ENCODE results near the gene ATP2C1.
"Not testable (repeated sequence)": the region's sequence is repeated elsewhere in the genome, so short reads cannot be mapped to it uniquely, and the experiment has no call there.

ATP2C1 gene, protein sequence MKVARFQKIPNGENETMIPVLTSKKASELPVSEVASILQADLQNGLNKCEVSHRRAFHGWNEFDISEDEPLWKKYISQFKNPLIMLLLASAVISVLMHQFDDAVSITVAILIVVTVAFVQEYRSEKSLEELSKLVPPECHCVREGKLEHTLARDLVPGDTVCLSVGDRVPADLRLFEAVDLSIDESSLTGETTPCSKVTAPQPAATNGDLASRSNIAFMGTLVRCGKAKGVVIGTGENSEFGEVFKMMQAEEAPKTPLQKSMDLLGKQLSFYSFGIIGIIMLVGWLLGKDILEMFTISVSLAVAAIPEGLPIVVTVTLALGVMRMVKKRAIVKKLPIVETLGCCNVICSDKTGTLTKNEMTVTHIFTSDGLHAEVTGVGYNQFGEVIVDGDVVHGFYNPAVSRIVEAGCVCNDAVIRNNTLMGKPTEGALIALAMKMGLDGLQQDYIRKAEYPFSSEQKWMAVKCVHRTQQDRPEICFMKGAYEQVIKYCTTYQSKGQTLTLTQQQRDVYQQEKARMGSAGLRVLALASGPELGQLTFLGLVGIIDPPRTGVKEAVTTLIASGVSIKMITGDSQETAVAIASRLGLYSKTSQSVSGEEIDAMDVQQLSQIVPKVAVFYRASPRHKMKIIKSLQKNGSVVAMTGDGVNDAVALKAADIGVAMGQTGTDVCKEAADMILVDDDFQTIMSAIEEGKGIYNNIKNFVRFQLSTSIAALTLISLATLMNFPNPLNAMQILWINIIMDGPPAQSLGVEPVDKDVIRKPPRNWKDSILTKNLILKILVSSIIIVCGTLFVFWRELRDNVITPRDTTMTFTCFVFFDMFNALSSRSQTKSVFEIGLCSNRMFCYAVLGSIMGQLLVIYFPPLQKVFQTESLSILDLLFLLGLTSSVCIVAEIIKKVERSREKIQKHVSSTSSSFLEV

DNA sequence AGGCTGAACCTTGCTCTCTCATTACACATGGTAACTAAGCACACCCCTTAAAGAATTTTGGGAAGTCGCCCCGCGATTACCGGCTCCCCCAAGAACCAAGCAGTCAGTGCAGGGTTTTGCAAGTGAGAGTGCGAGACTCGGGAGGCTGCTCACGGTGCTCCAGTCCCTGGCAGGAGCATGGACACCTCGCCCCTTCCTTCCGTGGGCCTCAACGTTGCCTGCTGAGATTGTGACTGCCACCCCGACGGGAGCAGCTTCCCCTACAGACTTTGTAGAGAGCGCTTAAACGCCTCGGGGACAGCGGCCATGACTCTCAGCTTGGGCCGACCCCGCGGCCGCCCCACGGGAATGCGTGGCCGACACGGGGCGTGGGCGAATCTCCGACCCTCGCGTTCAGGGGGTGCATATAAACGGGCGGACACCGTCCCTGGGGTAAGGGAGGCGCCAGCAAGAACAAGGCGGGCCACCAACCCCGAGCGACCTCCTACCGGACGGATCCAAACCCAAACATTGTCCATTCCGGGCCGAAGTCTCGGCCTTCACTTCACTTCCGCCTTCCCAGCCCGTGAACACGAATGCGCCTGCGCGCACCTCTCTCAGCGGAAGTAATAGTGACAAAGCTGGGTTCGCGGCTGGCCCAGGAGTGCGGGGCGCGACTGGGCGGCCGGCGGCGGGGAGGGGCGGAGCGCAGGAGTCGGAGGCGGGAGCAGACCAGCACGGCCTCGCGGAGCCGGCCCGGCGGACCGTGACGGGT is at the start of gene ATP2C1:
Gene ATP2C1, plus strand, starts transcription at position 709 of the 754 bp plus-strand sequence. CDS start 686 bp downstream, outside the sequence.
- peak; percentile 87 for DNase-seq

DNA sequence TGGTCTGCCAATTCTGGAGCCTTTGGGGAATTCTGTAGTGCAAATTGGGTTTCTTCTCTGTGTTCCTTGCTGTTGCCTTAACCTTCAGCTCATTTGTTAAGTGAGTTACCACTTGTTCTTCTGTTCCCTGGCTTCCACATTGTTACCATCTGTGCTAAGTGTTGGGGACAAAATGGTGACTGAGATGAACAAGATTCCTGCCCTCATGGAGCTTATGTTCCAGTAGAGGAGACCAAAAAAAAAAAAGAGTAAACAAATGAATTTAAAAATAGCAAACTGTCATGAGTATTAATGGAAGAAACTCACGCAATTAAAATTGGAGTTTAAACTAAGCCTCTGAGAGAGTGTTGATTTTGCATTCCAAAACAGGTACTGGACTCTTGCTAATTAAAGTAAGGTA is 49.4 kb upstream of the ATP2C1 start:
- DNase-seq, result no peak

DNA sequence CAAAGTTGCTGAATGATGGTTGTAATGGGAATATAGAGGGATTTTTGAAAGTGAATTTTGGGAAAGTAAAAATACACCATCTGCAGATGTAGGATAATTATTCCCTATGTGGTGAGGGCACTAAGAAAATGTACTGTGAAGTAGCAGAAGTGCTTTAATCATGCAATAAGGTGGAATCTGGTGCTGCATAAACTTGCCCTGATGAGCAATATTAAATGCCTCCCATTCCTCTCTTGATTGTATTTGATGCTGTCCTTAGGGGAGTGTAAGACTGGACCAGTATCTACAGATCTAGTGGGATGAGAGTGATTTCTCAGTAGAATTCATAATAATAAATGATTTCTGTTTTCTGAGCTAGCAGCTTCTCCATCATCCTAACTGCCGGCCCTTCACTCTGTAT is 47.7 kb upstream of the ATP2C1 start:
- no peak for DNase-seq

DNA sequence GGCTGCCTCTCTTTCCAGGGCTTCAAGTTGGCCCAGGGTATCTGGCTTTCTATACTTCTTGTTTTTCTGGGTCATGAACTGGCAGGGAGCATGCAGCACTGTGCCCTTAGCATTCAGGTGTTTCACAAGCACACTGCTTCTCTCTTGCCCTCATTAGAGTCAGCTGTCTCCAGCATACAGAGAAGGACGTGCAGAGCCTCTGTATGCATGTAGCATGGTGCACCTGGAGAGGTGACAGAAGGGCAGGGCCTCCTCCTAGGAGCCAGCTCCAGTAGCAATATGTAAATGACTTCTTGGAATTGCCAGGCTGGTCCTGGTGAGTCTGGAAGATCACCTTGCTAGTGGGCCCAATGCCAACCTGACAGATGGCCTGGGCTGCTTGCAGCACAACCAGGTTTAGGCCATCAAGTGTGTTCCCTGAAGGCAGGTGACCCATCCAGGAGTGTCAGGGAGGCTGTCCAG is 44.8 kb upstream of the ATP2C1 start:
- DNase-seq, result no peak

DNA sequence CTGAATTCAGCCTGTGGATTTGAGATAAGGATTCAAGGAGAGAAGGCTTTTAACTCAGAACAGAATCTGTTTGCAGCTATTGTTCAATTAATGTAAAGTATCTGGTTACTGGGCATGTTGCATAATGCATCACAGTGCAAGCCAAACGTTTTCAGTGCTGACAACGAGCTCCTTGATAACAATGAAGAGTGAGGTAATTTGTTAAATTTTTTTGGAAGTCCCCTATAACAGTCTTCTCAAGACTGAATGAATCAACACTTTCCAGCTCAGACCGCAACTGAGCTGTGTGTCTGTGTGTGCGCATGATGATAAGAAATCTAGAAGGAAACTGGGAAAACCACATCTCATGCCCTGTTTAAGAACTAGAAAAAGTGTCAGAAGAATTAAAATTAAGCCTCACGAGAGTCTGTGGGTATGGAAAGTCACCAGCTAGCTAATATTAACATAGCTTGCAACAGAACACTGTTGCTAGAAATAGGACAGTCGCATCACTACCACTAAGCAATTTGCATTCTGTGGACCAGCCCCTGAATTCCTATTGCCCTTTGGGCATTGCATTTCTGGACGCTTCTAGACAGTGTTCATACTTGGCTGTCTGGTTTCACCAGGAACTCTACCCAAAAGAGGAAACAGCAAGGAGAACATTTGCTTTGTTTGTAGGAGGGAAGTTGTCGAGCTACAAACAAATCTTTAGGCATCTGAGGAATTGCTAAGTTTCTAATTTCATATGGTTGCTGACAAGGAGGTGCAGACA is 43.7 kb upstream of the ATP2C1 start:
- DNase-seq, result no peak

DNA sequence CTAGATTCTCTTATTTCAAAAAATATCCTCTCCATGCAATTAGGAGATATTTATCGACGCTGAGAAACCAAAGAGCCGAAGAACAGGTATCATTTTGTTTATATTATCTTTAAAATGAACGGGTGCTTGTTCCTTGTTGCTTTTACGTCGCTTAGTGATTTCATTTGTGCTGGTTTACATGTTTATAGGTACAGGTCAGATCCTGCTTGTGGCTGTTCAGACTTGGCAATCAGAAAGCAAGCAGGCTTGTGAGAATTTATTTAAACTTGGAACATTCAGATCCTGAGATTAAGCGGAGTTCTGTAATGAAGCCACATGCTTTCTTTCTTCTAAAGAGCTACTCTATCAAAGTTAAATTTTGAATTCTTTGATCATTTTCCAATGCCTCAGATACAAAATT is 43.0 kb upstream of the ATP2C1 start:
- DNase-seq, result no peak

DNA sequence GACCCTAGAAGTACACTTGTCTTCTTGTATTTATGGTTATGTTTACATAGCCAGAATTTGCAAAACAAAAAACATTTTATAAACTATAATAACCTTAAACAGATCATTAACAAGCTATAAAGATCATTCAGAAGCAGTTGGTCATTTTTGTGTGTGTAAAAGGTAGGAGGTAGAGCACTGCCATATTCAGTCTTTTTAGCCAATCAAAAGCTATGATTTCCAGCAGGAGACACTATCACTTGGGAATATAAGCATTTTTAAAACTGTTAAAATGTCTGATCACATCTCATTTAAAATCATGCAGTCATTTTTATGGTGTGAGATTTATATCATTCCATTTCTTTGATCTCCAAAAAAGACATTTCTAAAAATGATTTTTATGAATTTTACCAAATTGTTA is 42.6 kb upstream of the ATP2C1 start:
- no peak for DNase-seq

DNA sequence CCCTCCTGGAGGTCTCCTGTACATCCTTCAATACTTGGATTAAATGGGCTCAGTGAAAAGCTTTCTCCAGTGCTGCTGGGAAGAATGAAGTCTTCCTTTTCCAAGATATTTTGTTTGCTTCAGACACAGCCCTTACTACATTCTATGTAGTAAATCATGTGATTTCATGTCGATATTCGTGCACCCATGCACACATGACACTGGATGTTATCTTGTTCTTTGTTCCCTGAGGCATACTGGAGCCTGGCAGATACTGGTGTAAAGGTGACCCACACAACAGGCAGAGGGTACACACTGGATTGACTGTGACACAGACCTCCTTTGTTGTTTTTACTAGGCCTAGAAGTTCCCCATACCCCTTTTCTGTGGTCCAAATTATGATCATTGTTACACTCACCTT is 40.3 kb upstream of the ATP2C1 start:
- no peak for DNase-seq

DNA sequence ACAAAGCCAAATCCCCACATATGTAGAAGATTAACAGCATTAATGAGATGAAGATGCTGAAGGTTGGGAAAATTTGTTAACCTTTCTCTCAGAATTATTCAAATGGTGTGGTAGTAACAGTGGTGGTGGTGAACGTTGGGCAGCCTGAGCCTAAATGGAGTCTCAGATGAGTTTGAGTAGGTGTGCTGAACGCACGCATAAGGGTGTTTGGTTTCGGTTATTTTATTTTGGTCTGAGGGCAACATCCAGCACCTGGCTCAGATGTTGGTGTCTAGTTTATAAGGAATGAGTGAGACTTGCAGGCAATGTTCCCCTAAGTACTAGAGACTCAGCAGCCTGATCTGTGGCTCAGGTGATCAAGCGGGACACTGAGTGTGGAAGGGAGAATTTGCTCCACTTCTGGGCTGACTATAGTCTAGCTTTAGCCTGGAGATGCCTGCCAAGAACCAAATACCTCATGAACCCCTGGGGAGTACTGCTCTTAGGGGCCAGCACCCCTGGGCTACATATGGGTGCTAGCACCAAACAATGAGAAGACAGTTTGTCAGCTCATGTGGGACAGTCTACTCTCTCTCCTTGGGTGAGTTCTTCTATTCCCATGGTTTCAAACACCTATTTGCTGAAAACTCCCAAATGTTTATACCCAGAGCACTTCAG is 39.5 kb upstream of the ATP2C1 start:
- no peak for DNase-seq

DNA sequence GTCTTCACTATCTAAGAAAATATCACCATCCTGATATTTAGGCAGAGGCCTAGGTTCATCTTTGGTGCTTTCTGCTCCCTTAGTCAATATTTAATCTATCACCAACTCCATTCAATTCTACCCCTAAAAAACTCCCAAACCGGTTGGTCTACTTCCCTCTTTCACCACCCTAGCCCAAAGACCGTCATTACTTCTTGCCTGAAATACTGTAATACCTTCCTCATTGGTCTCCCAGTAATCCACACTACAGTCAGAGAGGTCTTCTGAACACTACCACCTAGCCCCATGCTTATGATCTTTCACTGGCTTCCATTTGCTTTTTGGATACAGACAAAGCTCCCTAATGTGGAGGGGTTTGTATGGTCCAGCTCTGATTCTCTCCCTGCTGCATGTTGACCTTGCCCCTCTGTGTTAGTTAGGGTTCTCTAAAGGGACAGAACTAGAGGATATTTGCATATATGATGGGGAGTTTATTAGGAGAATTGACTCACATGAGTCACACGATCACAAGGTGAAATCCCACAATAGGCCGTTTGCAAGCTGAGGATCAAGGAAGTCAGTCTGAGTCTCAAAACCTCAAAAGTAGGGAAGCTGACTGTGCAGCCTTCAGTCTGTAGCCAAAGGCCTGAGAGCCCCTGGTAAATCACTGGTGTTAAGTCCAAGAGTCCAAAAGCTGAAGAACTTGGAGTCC is 36.4 kb upstream of the ATP2C1 start:
- no peak for DNase-seq

DNA sequence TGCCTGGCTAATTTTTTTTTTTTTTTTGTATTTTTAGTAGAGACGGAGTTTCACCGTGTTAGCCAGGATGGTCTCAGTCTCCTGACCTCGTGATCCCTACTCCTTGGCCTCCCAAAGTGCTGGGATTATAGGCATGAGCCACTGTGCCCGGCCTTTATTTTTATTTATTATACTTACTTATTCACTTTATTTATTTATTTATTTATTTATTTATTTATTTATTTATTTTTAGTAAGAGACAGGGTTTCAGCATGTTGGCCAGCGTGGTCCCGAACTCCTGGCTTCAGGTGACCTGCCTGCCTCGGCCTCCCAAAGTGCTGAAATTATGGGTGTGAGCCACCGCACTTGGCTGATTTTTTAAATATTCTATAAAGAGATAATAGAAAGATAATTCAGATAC is 31.8 kb upstream of the ATP2C1 start:
- not testable (repeated sequence) for DNase-seq

DNA sequence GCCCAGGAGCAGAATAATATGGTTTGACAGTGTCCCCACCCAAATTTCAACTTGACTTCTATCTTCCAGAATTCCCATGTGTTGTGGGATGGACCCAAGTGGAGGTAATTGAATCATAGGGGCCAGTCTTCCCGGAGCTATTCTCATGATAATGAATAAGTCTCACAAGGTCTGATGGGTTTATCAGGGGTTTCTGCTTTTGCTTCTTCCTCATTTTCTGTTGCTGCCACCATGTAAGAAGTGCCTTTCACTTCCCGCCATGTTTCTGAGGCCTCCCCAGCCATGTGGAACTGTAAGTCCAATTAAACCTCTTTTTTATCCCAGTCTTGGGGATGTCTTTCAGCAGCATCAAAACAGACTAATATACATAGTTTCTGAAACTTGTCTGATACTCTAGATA is 28.4 kb upstream of the ATP2C1 start:
- no peak for DNase-seq

DNA sequence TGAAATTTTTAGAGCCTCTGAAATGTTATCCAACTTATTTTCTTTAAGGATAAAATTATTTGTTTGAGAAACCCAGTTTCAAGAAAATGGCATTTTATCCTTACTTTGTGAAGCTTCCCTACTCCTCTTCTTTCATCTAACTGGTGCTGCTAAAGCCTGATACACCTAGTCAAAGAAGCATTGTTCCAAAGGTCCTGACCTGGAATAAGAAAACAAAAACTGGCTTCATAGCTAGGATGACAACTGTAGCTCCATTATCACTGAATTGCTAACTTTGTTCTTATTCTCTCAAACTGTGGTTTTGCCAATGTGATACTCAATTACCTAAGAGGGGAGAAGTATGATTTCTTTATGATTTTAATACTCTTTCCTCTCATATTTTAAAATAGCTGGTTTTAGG is 27.6 kb upstream of the ATP2C1 start:
- no peak for DNase-seq

DNA sequence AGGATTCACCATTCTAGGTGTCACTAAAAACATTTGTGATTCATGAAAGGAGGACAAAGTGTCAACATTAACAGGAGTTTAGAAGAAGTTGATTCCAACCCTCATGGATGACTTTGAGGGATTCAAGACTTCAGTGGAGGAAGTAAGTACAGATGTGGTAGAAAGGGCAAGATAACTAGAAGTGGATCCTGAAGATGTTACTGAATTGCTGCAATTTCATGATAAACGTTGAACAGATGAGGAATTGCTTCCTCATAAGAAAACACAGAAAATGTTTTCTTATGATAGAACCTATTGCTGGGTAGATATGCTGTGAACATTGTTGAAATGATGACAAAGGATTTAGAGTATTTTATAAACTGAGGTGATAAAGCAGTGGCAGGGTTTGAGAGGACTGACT is 23.5 kb upstream of the ATP2C1 start:
- no peak for DNase-seq

DNA sequence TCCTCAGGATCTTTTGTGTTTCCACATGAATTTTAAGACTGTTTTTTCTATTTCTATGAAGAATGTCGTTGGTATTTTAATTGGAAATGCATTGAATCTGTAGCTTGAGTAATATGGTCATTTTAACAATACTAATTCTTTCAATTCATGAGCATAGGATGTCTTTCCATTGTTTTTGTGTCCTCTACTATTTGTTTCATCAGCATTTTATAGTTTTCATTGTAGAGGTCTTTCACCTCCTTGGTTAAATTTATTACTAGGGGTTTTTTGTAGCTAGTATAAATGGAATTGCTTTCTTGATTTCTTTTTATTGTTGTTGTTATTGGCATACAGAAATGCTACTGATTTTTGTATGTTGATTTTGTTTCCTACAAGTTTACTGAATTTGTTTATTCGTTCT is 17.3 kb upstream of the ATP2C1 start:
- DNase-seq, result no peak

DNA sequence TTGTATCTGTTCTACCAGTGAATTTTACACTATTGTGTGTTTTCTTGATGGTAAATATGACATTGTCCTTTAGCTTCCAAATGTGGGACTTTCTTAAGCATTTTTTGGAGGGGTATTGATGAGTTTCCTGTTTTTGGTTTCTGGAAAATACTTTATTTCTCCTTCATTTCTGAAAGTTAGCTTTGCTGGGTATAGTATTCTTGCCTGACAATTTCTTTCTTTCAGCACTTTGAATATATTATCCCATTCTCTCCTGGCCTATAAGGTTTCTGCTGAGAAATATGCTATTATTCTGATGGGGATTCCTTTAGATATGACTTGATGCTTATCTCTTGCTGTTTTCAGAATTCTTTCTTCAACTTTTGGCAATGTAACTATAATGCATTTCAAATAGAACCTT is 15.4 kb upstream of the ATP2C1 start:
- DNase-seq, result no peak

DNA sequence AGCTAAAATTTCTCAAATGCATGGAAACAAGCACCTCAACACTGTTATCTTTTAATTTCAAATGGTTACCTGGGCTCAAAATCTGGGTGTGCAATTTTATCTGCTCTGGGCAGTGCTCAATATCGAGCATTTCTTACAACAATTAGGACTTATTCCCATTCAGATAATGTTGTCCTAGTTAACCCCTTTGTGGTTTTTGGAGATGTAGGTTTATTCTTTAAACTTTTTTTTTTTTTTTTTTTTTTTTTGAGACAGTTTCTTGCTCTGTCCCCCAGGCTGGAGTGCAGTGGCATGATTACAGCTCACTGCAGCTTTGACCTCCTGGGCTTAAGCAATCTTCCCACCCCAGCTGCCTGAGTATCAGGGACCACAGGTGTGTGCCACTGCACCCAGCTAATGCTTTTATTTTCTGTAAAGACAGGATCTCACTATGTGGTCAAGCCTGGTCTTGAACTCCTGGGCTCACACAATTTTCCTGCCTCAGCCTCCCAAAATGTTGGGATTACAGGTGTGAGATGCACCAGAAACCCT is 4.4 kb upstream of the ATP2C1 start:
- DNase-seq, result no peak

DNA sequence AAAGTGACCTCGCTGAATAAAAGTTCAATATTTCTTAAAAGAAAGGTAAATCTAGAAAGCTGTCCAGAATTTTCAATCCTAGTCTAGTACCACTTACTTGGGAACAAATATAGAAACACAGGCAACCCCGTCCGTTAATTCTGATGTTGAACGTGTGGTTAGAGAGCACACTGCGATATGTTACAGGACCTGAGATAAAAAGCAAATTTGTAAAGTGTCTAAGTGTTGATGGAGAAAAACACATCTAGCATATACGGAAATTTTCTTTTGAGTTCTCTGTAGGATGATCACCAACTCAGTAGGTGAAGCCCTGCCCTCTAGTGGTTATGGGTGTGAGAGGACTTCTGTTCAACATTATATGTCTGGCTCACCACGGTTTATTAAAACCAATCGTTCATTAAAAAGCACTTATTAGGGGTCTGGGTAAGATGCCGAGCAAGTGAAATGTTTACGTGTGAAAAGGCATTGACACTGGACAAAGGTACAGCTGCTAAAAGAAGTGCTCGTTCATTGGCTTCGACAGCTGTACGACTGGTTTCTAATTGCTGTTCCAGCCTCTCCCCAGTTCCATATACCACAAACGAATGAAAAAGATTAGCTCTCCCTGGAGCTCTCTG is 1.0 kb upstream of the ATP2C1 start:
- DNase-seq, result no peak

DNA sequence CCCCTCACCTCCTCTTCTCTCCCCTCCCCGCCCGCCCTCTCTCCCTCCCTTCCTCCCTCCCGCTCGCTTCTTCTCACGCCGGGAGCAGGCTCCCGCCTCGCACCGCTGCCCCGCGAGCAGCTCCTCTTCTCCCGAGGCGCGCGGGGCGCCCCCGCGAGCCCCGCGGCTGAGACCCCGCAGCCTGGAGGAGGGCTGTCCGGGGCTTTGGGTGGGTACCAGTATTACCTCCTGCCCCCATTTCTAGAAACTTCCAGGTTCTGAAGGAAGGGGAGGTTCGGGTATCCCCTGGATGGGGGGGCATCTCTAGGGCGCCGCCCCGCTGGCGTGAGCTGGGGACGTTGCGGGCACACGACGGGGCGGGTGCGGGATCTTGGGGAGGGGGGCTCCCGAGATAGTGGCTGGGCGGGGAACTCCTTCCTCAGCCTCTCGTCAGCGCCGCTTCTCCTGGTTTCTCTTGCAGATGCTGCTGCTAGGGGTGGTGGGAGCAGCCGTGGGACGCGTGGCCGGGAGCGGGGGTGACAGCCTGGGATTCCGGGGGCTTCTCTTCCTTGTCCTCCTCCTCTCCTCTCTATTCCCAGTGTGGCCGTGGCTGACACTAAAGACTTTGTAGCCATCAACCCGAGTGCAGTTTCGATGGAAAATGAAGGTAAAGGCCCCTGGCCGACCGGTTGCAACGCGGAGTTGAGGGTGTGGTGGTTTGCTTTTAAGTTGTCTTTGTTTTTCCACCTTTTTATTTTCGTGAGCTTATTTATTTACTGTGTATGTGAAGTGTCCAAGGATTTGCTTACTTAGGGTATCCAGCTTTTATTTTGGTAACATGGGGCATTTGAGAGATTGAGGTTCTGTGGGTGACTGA is 474 bp downstream of the ATP2C1 start:
- DNase-seq, result no peak

DNA sequence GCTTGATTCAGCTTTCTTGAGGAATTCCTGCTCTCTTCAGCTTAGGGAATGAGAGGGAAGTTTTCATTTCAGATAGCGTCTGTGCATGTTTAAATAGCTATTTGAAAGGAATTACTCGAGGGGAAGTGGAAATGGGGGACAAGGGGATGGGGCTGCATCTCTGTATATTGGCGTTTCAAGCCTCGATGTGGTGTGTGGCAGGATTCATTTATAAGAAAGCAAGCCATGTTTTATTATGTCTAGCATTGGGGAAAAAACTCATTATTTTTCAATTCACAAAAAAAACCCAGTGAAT is 1.0 kb downstream of the ATP2C1 start:
- no peak for DNase-seq

Data from activated T-cell treated with anti-CD3 and anti-CD28 coated beads, Interleukin-2, amount 50 U/mL, for 1 hour (primary cell).